ENCODE data around the gene NDUFA8.
A peak's percentile ranks its signal among the peaks of the same experiment; 100 is the strongest.

NDUFA8 gene

GRCh38 chr9:122144836-122145591 lies 14.6 kb downstream of the NDUFA8 start:
- Histone ChIP-seq H3K79me2 (ENCODE audit: insufficient read depth, low read depth) (peaks cover 9% of the 10 kb centered on the region; the same call in 1 of the 2 replicates), H3K4me3 (IDR thresholded peaks at IDR 0.05; ENCODE audit: insufficient read depth, low read depth, low read length) (no peak overlapping the region), H2AFZ (ENCODE audit: low read depth) (no peak overlapping the region), H4K20me1 (ENCODE audit: insufficient read depth) (no peaks in the 10 kb centered on the region), H3K27me3 (ENCODE audit: insufficient read depth, low read depth) (no peaks in the 10 kb centered on the region), H3K36me3 (ENCODE audit: insufficient read depth) (no peaks in the 10 kb centered on the region), H3K27ac (no peak overlapping the region), H3K4me2 (no peak overlapping the region), H3K9ac (no peak overlapping the region), H3K4me1 (ENCODE audit: low read depth, poor library complexity, severe bottlenecking) (peaks cover 38% of the 10 kb centered on the region)
- peak; percentile 49 for TF ChIP-seq CTCF (conservative IDR thresholded peaks at IDR 0.05; ENCODE audit: low read depth, low read length)

- Histone ChIP-seq H4K20me1 (ENCODE audit: insufficient read depth) (no peaks in the 10 kb centered on the region), H3K79me2 (ENCODE audit: insufficient read depth, low read depth) (peaks cover 6% of the 10 kb centered on the region; the same call in 1 of the 2 replicates), H3K4me2 (0 out of 2 replicates have a peak overlapping the region, but pooled peaks have one; percentile 61), H3K36me3 (ENCODE audit: insufficient read depth) (no peaks in the 10 kb centered on the region), H3K9ac (no peak overlapping the region), H2AFZ (ENCODE audit: low read depth) (no peak overlapping the region), H3K4me3 (IDR thresholded peaks at IDR 0.05; ENCODE audit: insufficient read depth, low read depth, low read length) (no peak overlapping the region), H3K27ac (peak overlapping the region; percentile 70; the same call in 1 of the 2 replicates), H3K27me3 (ENCODE audit: insufficient read depth, low read depth) (no peaks in the 10 kb centered on the region), H3K4me1 (ENCODE audit: low read depth, poor library complexity, severe bottlenecking) (peaks cover 38% of the 10 kb centered on the region)
- no peak for TF ChIP-seq CTCF (conservative IDR thresholded peaks at IDR 0.05; ENCODE audit: low read depth, low read length)
Measured at GRCh38 chr9:122143876-122144405, 15.6 kb downstream of the NDUFA8 start.

- Histone ChIP-seq H3K36me3 (ENCODE audit: insufficient read depth) (no peaks in the 10 kb centered on the region), H3K4me3 (IDR thresholded peaks at IDR 0.05; ENCODE audit: insufficient read depth, low read depth, low read length) (no peak overlapping the region), H3K79me2 (ENCODE audit: insufficient read depth, low read depth) (peaks cover 6% of the 10 kb centered on the region; the same call in 1 of the 2 replicates), H3K27ac (peak overlapping the region; percentile 70), H2AFZ (ENCODE audit: low read depth) (no peak overlapping the region), H3K9ac (no peak overlapping the region), H4K20me1 (ENCODE audit: insufficient read depth) (no peaks in the 10 kb centered on the region), H3K4me1 (ENCODE audit: low read depth, poor library complexity, severe bottlenecking) (peaks cover 38% of the 10 kb centered on the region), H3K4me2 (peak overlapping the region; percentile 61; the same call in 1 of the 2 replicates), H3K27me3 (ENCODE audit: insufficient read depth, low read depth) (no peaks in the 10 kb centered on the region)
- no peak for TF ChIP-seq CTCF (conservative IDR thresholded peaks at IDR 0.05; ENCODE audit: low read depth, low read length)
Measured at GRCh38 chr9:122143296-122143695, 16.3 kb downstream of the NDUFA8 start.

- Histone ChIP-seq H3K4me3 (IDR thresholded peaks at IDR 0.05; ENCODE audit: insufficient read depth, low read depth, low read length) (no peak overlapping the region), H3K27ac (no peak overlapping the region), H4K20me1 (ENCODE audit: insufficient read depth) (no peaks in the 10 kb centered on the region), H3K4me2 (no peak overlapping the region), H3K9ac (no peak overlapping the region), H3K27me3 (ENCODE audit: insufficient read depth, low read depth) (no peaks in the 10 kb centered on the region), H3K79me2 (ENCODE audit: insufficient read depth, low read depth) (0 out of 2 replicates have a peak, but pooled peaks cover 6% of the 10 kb centered on the region), H3K4me1 (ENCODE audit: low read depth, poor library complexity, severe bottlenecking) (peaks cover 38% of the 10 kb centered on the region), H2AFZ (ENCODE audit: low read depth) (no peak overlapping the region), H3K36me3 (ENCODE audit: insufficient read depth) (no peaks in the 10 kb centered on the region)
- no peak for TF ChIP-seq CTCF (conservative IDR thresholded peaks at IDR 0.05; ENCODE audit: low read depth, low read length)
Measured at GRCh38 chr9:122141671-122142070, 17.9 kb downstream of the NDUFA8 start.

Measured in KMS-11 (cell line).